ENCODE results near the gene GLI3. TPM values are rescaled to one million over a fixed set of nuclear protein-coding genes. Genes with fewer than 3 reads are reported as not detected.

Gene GLI3
- polyA plus RNA-seq, 2 of the 4 experiments (the other 2 are of a cell fraction) = 0.09 TPM; not detected in 1

DNA sequence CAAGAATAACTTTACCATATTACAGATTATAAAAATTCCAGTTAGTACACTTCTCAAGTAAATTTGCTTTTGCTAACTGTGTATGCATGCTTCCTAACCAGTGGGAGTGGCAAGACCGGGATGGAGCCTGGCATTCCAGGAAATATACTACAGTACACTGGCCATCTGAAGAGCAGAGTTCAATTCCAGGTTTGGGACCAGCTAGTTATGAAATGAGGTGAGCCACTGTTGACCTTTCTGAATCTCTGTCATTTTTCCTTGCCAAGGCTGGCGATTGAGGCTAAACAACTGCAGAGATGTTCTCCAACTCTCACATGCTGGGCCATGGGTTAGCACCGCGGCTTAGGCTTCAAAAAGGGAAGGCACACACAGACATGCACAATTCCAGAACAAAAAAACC lies 258.2 kb downstream of the GLI3 start:
- Histone ChIP-seq H3K4me1 (no peaks in the 10 kb centered on the region), H3K4me2 (no peak overlapping the region), H3K4me3 (no peak overlapping the region), H3K9me3 (no peaks in the 10 kb centered on the region), H3K27ac (no peak overlapping the region)
- no peak for DNase-seq (ENCODE audit: low read depth in 1 of 2, low spot score in 1 of 2)
- no peak for TF ChIP-seq CHD2 (IDR thresholded peaks at IDR 0.05; ENCODE audit: low read length, partially characterized antibody)
- TF ChIP-seq ESRRA (IDR thresholded peaks at IDR 0.05; ENCODE audit: borderline replicate concordance, low read length) = no peak
- TF ChIP-seq MAFK (IDR thresholded peaks at IDR 0.05; ENCODE audit: partially characterized antibody) = no peak
- TF ChIP-seq NFE2L2 (conservative IDR thresholded peaks at IDR 0.05; ENCODE audit: low read length) = no peak
- TF ChIP-seq TFCP2L1 (CRISPR knock-in tag; IDR thresholded peaks at IDR 0.05) = no peak
- no peak for TF ChIP-seq JUN (IDR thresholded peaks at IDR 0.05)
- no peak for TF ChIP-seq RARB (CRISPR knock-in tag; IDR thresholded peaks at IDR 0.05)
- no peak for TF ChIP-seq SREBF2 (IDR thresholded peaks at IDR 0.05)
- no peak for TF ChIP-seq TP53 (CRISPR knock-in tag; IDR thresholded peaks at IDR 0.05)
- TF ChIP-seq NR3C1 (IDR thresholded peaks at IDR 0.05) = no peak
- TF ChIP-seq, protein P1, sequence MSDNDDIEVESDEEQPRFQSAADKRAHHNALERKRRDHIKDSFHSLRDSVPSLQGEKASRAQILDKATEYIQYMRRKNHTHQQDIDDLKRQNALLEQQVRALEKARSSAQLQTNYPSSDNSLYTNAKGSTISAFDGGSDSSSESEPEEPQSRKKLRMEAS (IDR thresholded peaks at IDR 0.05) = no peak
- no peak for TF ChIP-seq RAD21 (conservative IDR thresholded peaks at IDR 0.05 in 1 of 2, IDR thresholded peaks at IDR 0.05 in 1 of 2)
- TF ChIP-seq CEBPB (IDR thresholded peaks at IDR 0.05) = no peak
- TF ChIP-seq ELK1 (IDR thresholded peaks at IDR 0.05; ENCODE audit: low read depth, low read length) = no peak
- TF ChIP-seq PHF8 (IDR thresholded peaks at IDR 0.05; ENCODE audit: borderline replicate concordance, low read depth) = no peak
- no peak for TF ChIP-seq BCL3 (IDR thresholded peaks at IDR 0.05)
- TF ChIP-seq RFX5 (IDR thresholded peaks at IDR 0.05) = no peak
- TF ChIP-seq ZFP36 (IDR thresholded peaks at IDR 0.05; ENCODE audit: borderline replicate concordance, partially characterized antibody) = no peak
- ChIA-PET CTCF (interaction anchor here (0.5 to 10.0 kb wide), 18 partner anchors 13 to 864 kb away, joined by 3 to 88 read pairs (median 4); no protein-coding TSS in a partner anchor), POLR2A (no interaction called here)
- ATAC-seq = no peak
- WGBS (ENCODE audit: missing lambda C conversion rate) = 50% methylated on average over 4 of the region's 4 CpGs
- FAIRE-seq = no peak

DNA sequence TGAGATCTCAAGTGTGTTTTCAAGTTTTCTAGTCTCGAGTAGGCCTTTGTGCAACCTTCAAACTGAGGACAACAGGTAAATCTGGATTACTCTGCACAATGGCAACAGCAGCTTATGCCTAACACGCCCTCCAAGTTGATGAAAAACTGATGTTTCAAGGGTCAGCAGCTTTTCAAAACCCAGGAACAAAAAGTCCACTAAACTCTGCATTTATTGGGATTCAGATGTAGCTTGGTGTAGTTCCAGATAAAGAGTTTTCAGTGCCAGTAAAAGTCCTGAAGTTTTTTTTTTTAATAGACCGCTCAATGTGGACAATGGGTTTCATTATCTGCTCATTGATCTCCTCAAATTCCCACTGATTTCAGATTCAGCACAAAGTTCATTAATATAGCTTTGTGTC lies 259.3 kb downstream of the GLI3 start:
- H3K27ac ChIP-seq = no peak overlapping the region
- POLR2A ChIA-PET = no interaction called here
- CTCF ChIA-PET = interaction anchor here (0.6 to 10.0 kb wide), 24 partner anchors 10 to 1366 kb away, joined by 3 to 88 read pairs (median 4); no protein-coding TSS in a partner anchor
- WGBS (ENCODE audit: missing lambda C conversion rate) = 28% methylated on average over 3 of the region's 3 CpGs
- no peak overlapping the region for H3K4me3 ChIP-seq
- no peak for DNase-seq (ENCODE audit: low read depth in 1 of 2, low spot score in 1 of 2)
- FAIRE-seq = no peak
- H3K4me2 ChIP-seq = no peak overlapping the region
- TF ChIP-seq NPAS2 (CRISPR knock-in tag; IDR thresholded peaks at IDR 0.05; ENCODE audit: borderline replicate concordance) = no peak
- TF ChIP-seq MYC (IDR thresholded peaks at IDR 0.05; ENCODE audit: borderline replicate concordance, low read length) = no peak
- TF ChIP-seq ESRRA (IDR thresholded peaks at IDR 0.05; ENCODE audit: borderline replicate concordance, low read length) = no peak
- TF ChIP-seq, protein P2, sequence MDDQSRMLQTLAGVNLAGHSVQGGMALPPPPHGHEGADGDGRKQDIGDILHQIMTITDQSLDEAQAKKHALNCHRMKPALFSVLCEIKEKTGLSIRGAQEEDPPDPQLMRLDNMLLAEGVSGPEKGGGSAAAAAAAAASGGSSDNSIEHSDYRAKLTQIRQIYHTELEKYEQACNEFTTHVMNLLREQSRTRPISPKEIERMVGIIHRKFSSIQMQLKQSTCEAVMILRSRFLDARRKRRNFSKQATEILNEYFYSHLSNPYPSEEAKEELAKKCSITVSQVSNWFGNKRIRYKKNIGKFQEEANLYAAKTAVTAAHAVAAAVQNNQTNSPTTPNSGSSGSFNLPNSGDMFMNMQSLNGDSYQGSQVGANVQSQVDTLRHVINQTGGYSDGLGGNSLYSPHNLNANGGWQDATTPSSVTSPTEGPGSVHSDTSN (IDR thresholded peaks at IDR 0.05) = no peak
- TF ChIP-seq NFE2L2 (conservative IDR thresholded peaks at IDR 0.05; ENCODE audit: low read length) = no peak
- no peaks in the 10 kb centered on the region for H3K4me1 ChIP-seq
- no peak for ATAC-seq
- no peaks in the 10 kb centered on the region for H3K9me3 ChIP-seq
